ENCODE results near the gene NEGR1.

The NEGR1 gene

GRCh38 chr1:71618191-71618590 is 664.1 kb downstream of the NEGR1 start:
- DNase-seq: no peak

GRCh38 chr1:71610476-71610875 is 671.9 kb downstream of the NEGR1 start:
- DNase-seq: no peak

- DNase-seq: no peak
Measured at GRCh38 chr1:71603044-71603776, 679.1 kb downstream of the NEGR1 start.

GRCh38 chr1:71600023-71600422 is 682.3 kb downstream of the NEGR1 start:
- no peak for DNase-seq

- DNase-seq: no peak
Measured at GRCh38 chr1:71599306-71599705, 683.0 kb downstream of the NEGR1 start.

GRCh38 chr1:71593523-71593922 is 688.8 kb downstream of the NEGR1 start:
- no peak for DNase-seq

- DNase-seq: no peak
Measured at GRCh38 chr1:71592646-71593274, 689.6 kb downstream of the NEGR1 start.

- no peak for DNase-seq
Measured at GRCh38 chr1:71589005-71589404, 693.3 kb downstream of the NEGR1 start.

- peak; percentile 34 for DNase-seq
Measured at GRCh38 chr1:71587961-71588360, 694.4 kb downstream of the NEGR1 start.

- DNase-seq: no peak
Measured at GRCh38 chr1:71586030-71586429, 696.3 kb downstream of the NEGR1 start.

GRCh38 chr1:71583756-71584155 is 698.6 kb downstream of the NEGR1 start:
- DNase-seq: no peak

- no peak for DNase-seq
Measured at GRCh38 chr1:71582673-71583072, 699.7 kb downstream of the NEGR1 start.

GRCh38 chr1:71577451-71578131 is 704.7 kb downstream of the NEGR1 start:
- DNase-seq: no peak

- no peak for DNase-seq
Measured at GRCh38 chr1:71572038-71572437, 710.3 kb downstream of the NEGR1 start.

- no peak for DNase-seq
Measured at GRCh38 chr1:71566413-71566812, 715.9 kb downstream of the NEGR1 start.

GRCh38 chr1:71565831-71566230 is 716.5 kb downstream of the NEGR1 start:
- DNase-seq: no peak

GRCh38 chr1:71565262-71565661 is 717.1 kb downstream of the NEGR1 start:
- DNase-seq: no peak

- DNase-seq: no peak
Measured at GRCh38 chr1:71562298-71562697, 720.0 kb downstream of the NEGR1 start.

GRCh38 chr1:71561729-71562128 is 720.6 kb downstream of the NEGR1 start:
- DNase-seq: no peak

- no peak for DNase-seq
Measured at GRCh38 chr1:71561206-71561605, 721.1 kb downstream of the NEGR1 start.

- no peak for DNase-seq
Measured at GRCh38 chr1:71559880-71560279, 722.5 kb downstream of the NEGR1 start.

GRCh38 chr1:71557138-71557537 is 725.2 kb downstream of the NEGR1 start:
- DNase-seq: no peak

GRCh38 chr1:71548398-71548890 is 733.9 kb downstream of the NEGR1 start:
- no peak for DNase-seq

GRCh38 chr1:71542155-71542554 is 740.2 kb downstream of the NEGR1 start:
- DNase-seq: no peak
